Gastroesophageal sphincter (tissue), 4 donors: Measurements from ENCODE around the gene PATL2. TPM values are rescaled to one million over a fixed set of nuclear protein-coding genes. Genes with fewer than 3 reads are reported as not detected.
"Not testable (repeated sequence)": the region's sequence is repeated elsewhere in the genome, so short reads cannot be mapped to it uniquely, and the experiment has no call there.

Source experiments
- ATAC-seq: fragments of 150-250 bp; one replicate; pipeline ENCODE4 v1.9.1; 2016; ENCODE audit warnings: mild to moderate bottlenecking, moderate library complexity
- H3K27ac ChIP-seq, 4 donors: fragments of 200-600 bp; sonication (generic) in 3 of 4; 1 replicate in 3 of 4; 2 replicates in 1 of 4; pipeline ENCODE4 v1.5.1; 2016 to 2019
- H3K27me3 ChIP-seq: fragments of 200-600 bp; sonication (generic); one replicate; pipeline ENCODE4 v1.5.1; 2019
- H3K36me3 ChIP-seq, 2 donors: fragments of 200-600 bp; sonication (generic); one replicate each; pipeline ENCODE4 v1.5.1; 2019; ENCODE audit warnings: control low read depth in 1 of 2
- H3K4me1 ChIP-seq, 3 donors: fragments of 200-600 bp; sonication (generic); 1 replicate in 2 of 3; 2 replicates in 1 of 3; pipeline ENCODE4 v1.5.1; 2016 to 2019; ENCODE audit warnings: control low read depth in 2 of 3
- H3K4me3 ChIP-seq, 2 donors: fragments of 200-600 bp; sonication (generic); one replicate each; pipeline ENCODE4 v1.5.1; 2019; ENCODE audit warnings: mild to moderate bottlenecking in 1 of 2, moderate library complexity in 1 of 2
- H3K9me3 ChIP-seq, 3 donors: fragments of 200-600 bp; sonication (generic); one replicate each; pipeline ENCODE4 v1.5.1; 2017 to 2019; ENCODE audit warnings: control low read depth in 2 of 3
- CTCF ChIP-seq, 4 experiments: fragments of 200-600 bp in 2 of 4; fragments of 450-650 bp in 2 of 4; sonication (generic) in 1 of 4; IDR thresholded peaks; one replicate each; pipeline ENCODE4 v1.5.1; 2017 to 2019; ENCODE audit warnings: antibody characterized with exemption in 4 of 4, mild to moderate bottlenecking in 2 of 4, moderate library complexity in 2 of 4
- EP300 ChIP-seq: sonication (generic); formaldehyde crosslinking; IDR thresholded peaks from one replicate; pipeline ENCODE4 v1.6.1; 2017; ENCODE audit warnings: antibody characterized with exemption, mild to moderate bottlenecking
- POLR2A ChIP-seq, 2 donors: fragments of 450-650 bp; IDR thresholded peaks; one replicate each; pipeline ENCODE4 v1.6.1; 2017; ENCODE audit warnings: antibody characterized with exemption in 2 of 2, mild to moderate bottlenecking in 2 of 2, moderate library complexity in 1 of 2
- POLR2AphosphoS5 ChIP-seq: sonication (generic); formaldehyde crosslinking; IDR thresholded peaks from one replicate; pipeline ENCODE4 v1.6.1; 2017; ENCODE audit warnings: antibody characterized with exemption
- WGBS, 2 donors: methylation state at CpG; one replicate each; pipeline ENCODE4 v1.1.5; 2018; ENCODE audit warnings: low coverage in 1 of 2; 5-methylcytosine and 5-hydroxymethylcytosine counted together
- total RNA-seq, 4 donors: library from RNA; depleted of rRNA; stranded (reverse); fragments of >200 nt; gene quantifications; one replicate each; pipeline ENCODE4 v1.1.0, GENCODE V29; 2016

Gene PATL2
- total RNA-seq, result 1 to 10 TPM in 2 of 4 donors, under 1 TPM in 1, not detected in 1; 0.81 to 1.2 (median 1.1) TPM

- no peaks in the 10 kb centered on the region for H3K9me3 ChIP-seq
- TF ChIP-seq POLR2AphosphoS5 (peak; percentile 100), EP300 (no peak), CTCF (IDR thresholded peaks at IDR 0.05) (peak in 1 of 4 experiments; percentile 5), POLR2A (IDR thresholded peaks at IDR 0.05) (peak; percentile 99)
- peak within 1 kb of the TSS; percentile 97 to 99 (median 98) for H3K27ac ChIP-seq
- peaks cover 0 to 14% of the 10 kb centered on the region in 2 donors for H3K36me3 ChIP-seq
- H3K4me1 ChIP-seq, result peaks cover 0 to 42% (median 12%) of the 10 kb centered on the region in 3 donors
- peak within 1 kb of the TSS; percentile 83 to 84 for H3K4me3 ChIP-seq
- ATAC-seq, result peak; percentile 98
- H3K27me3 ChIP-seq, result no peaks in the 10 kb centered on the region
- WGBS, 2 donors, result 0 to 1% methylated on average over 16 to 21 of the region's 37 CpGs
Observed at GRCh38 chr15:44711096-44711742, at the start of gene PATL2, which contains the start of gene B2M. Gene PATL2, minus strand, starts transcription at chr15:44711323. Its CDS starts 34,833 bp downstream, at chr15:44676490. Gene B2M, plus strand, starts transcription at chr15:44711517. Its CDS starts 30 bp downstream, at chr15:44711547.

- 100% methylated on average over 1 of the region's 1 CpG for WGBS, 2 donors
- no peak overlapping the region for H3K27ac ChIP-seq
- peaks cover 0 to 25% (median 0%) of the 10 kb centered on the region in 3 donors for H3K9me3 ChIP-seq
- H3K27me3 ChIP-seq, result no peaks in the 10 kb centered on the region
- no peak for TF ChIP-seq POLR2AphosphoS5
- no peak for TF ChIP-seq POLR2A (IDR thresholded peaks at IDR 0.05)
- no peak for TF ChIP-seq EP300
- TF ChIP-seq CTCF (IDR thresholded peaks at IDR 0.05), result no peak
- no peak overlapping the region for H3K4me3 ChIP-seq
- no peaks in the 10 kb centered on the region for H3K4me1 ChIP-seq
- no peaks in the 10 kb centered on the region for H3K36me3 ChIP-seq
- no peak for ATAC-seq
Observed at GRCh38 chr15:44753345-44753744, 42.2 kb upstream of the PATL2 start.

GRCh38 chr15:44743454-44743853 lies 32.3 kb upstream of the PATL2 start:
- not testable (repeated sequence) for H3K27ac ChIP-seq, H3K4me3 ChIP-seq, H3K9me3 ChIP-seq, H3K27me3 ChIP-seq, ATAC-seq, H3K4me1 ChIP-seq, H3K36me3 ChIP-seq
- 80% methylated on average over 1 of the region's 2 CpGs; no CpG with 5 or more reads in 1 of the 2 donors for WGBS, 2 donors

GRCh38 chr15:44739222-44739847 lies 28.2 kb upstream of the PATL2 start:
- not testable (repeated sequence) for ATAC-seq, H3K4me3 ChIP-seq, H3K27ac ChIP-seq, H3K27me3 ChIP-seq, H3K9me3 ChIP-seq, H3K36me3 ChIP-seq
- peaks cover 0 to 13% (median 3%) of the 10 kb centered on the region in 3 donors for H3K4me1 ChIP-seq
- 54 to 60% methylated on average over 3 to 5 of the region's 24 CpGs for WGBS, 2 donors

- Histone ChIP-seq H3K9me3 (no peaks in the 10 kb centered on the region), H3K4me1 (peaks cover 0 to 13% (median 3%) of the 10 kb centered on the region in 3 donors), H3K27me3 (no peaks in the 10 kb centered on the region), H3K36me3 (no peaks in the 10 kb centered on the region), H3K4me3 (no peak overlapping the region), H3K27ac (no peak overlapping the region)
- WGBS, 2 donors, result 58 to 68% methylated on average over 3 of the region's 3 CpGs
- TF ChIP-seq EP300 (no peak), CTCF (IDR thresholded peaks at IDR 0.05) (peak; percentile 47 to 78 (median 68)), POLR2A (IDR thresholded peaks at IDR 0.05) (no peak), POLR2AphosphoS5 (no peak)
- ATAC-seq, result peak; percentile 55
Observed at GRCh38 chr15:44738340-44738984, 27.3 kb upstream of the PATL2 start.
